ENCODE data around the gene PATJ. TPM values are rescaled to one million over a fixed set of nuclear protein-coding genes. Genes with fewer than 3 reads are reported as not detected.
A peak's percentile ranks its signal among the peaks of the same experiment; 100 is the strongest.

The PATJ gene
- total RNA-seq, 1 experiment from 2014 or later = 47.3 TPM

- no peak for DNase-seq
- no peak overlapping the region for H2BK15ac ChIP-seq (ENCODE audit: low read depth, low read length)
- no peak overlapping the region for H3K4me2 ChIP-seq (ENCODE audit: insufficient read depth, insufficient read length, low read length)
- H2BK5ac ChIP-seq (ENCODE audit: insufficient read length, low read length) = no peak overlapping the region
- peaks cover 8 to 10% of the 10 kb centered on the region in 2 experiments for H3K4me1 Mint-ChIP-seq
- no peaks in the 10 kb centered on the region for H3K79me2 ChIP-seq (ENCODE audit: insufficient read depth, low read length)
- no peak overlapping the region for H3K18ac ChIP-seq (ENCODE audit: insufficient read length, low read depth, low read length)
- H3K9ac ChIP-seq (ENCODE audit: extremely low read depth, insufficient read length, low read length) = no peak overlapping the region
- H4K20me1 ChIP-seq (ENCODE audit: control insufficient read depth, insufficient read depth, insufficient read length) = no peaks in the 10 kb centered on the region
- H2AK5ac ChIP-seq (ENCODE audit: insufficient read length, low read length) = no peak overlapping the region
- H3K27me3 Mint-ChIP-seq (ENCODE audit: low read depth) = no peaks in the 10 kb centered on the region; the same call in 1 of the 2 replicates
- no peaks in the 10 kb centered on the region for H3K79me1 ChIP-seq (ENCODE audit: insufficient read depth, low read depth, low read length, poor library complexity, severe bottlenecking)
- no peak overlapping the region for H3K4ac ChIP-seq (ENCODE audit: low read depth, low read length)
- no peak overlapping the region for H3K14ac ChIP-seq (ENCODE audit: insufficient read depth, low read length)
- H4K8ac ChIP-seq (replicated peaks; ENCODE audit: insufficient read length, low read depth, low read length) = no peak overlapping the region
- peaks cover 0 to 22% (median 0%) of the 10 kb centered on the region in 3 experiments; a peak in 3 of 7 replicates for H3K36me3 Mint-ChIP-seq (ENCODE audit: insufficient read depth in 1 of 3, low read depth in 3 of 3)
- H4K5ac ChIP-seq (ENCODE audit: insufficient read length, low read depth, low read length) = no peak overlapping the region
- no peak overlapping the region for H4K91ac ChIP-seq (ENCODE audit: insufficient read length, low read depth, low read length)
- no peak overlapping the region for H3K4me3 Mint-ChIP-seq
- H3K9me3 Mint-ChIP-seq = no peaks in the 10 kb centered on the region
- H3K4me1 ChIP-seq (ENCODE audit: insufficient read depth, low read length) = no peaks in the 10 kb centered on the region
- no CpG with 5 or more reads among the region's 5 CpGs for WGBS (ENCODE audit: extremely low coverage, insufficient read length, low lambda C conversion rate)
- H3K27ac ChIP-seq (ENCODE audit: insufficient read length, low read depth, low read length) = no peak overlapping the region
- H2BK120ac ChIP-seq (ENCODE audit: low read depth, low read length, poor library complexity, severe bottlenecking) = no peak overlapping the region
- no peak overlapping the region for H3T11ph ChIP-seq (ENCODE audit: low read length)
- no peak overlapping the region for H2BK20ac ChIP-seq (ENCODE audit: low read depth, low read length, poor library complexity, severe bottlenecking)
- H3K23me2 ChIP-seq (ENCODE audit: insufficient read length, low read depth, low read length, poor library complexity, severe bottlenecking) = no peaks in the 10 kb centered on the region
- no peak overlapping the region for H3K23ac ChIP-seq (ENCODE audit: insufficient read length, low read depth, low read length)
- no peaks in the 10 kb centered on the region for H3K9me3 ChIP-seq (ENCODE audit: control insufficient read depth, low read depth, low read length)
- H2AFZ ChIP-seq (ENCODE audit: low read length) = no peak overlapping the region
- H2BK12ac ChIP-seq (ENCODE audit: insufficient read length, low read depth, low read length) = no peak overlapping the region
- no peak overlapping the region for H3K56ac ChIP-seq (ENCODE audit: insufficient read length, low read depth, low read length)
- H3K27ac Mint-ChIP-seq = peak overlapping the region in 2 of 3 experiments; percentile 25 to 52; a peak in 1 of 7 replicates
- no peak for TF ChIP-seq CTCF (conservative IDR thresholded peaks at IDR 0.05)
- H3K27me3 ChIP-seq (ENCODE audit: insufficient read depth, low read length) = no peaks in the 10 kb centered on the region
Measured at GRCh38 chr1:61930116-61930645, 187.9 kb downstream of the PATJ start.

Measured in H9 (cell line).